Ecto neural progenitor cell (in vitro differentiated cells): ENCODE measurements around the gene CSHL1.
A peak's percentile ranks its signal among the peaks of the same experiment; 100 is the strongest.

ENCODE experiments used
- DNase-seq: peaks from one replicate; pipeline ENCODE4 v3.0.0-alpha.2; 2018; ENCODE audit warnings: low spot score

Gene CSHL1

DNA sequence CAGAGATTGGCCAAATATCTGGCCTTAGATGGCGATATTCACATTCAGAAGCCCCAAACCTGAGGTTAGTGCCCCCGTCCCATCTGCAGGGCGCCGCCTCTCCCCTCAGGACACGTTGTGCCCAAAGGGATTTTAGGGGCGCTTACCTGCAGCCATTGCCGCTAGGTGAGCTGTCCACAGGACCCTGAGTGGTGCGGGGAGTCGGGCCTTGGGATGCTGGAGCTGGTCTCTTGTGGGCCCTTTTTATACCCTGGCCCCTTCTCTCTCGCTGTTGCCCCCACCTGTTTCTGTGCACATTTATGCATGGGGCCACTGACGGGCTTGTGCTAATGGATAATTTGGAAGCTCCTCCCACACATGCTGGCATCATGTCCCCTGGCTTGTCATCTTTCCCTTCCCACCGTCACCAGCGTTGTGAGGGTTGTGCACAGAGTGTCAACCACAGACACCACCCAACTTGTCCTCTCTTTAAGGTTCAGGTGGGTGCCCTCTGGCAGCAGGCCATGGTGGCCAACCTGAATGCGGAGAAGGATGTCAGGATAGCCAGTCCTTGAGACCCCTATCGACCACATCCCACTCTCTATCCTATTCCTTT, at the start of gene CSHL1:
Gene CSHL1 (minus strand): TSS at position 218 of the 595 bp plus-strand sequence. CDS start 62 bp downstream, at position 156.
- no peak for DNase-seq

DNA sequence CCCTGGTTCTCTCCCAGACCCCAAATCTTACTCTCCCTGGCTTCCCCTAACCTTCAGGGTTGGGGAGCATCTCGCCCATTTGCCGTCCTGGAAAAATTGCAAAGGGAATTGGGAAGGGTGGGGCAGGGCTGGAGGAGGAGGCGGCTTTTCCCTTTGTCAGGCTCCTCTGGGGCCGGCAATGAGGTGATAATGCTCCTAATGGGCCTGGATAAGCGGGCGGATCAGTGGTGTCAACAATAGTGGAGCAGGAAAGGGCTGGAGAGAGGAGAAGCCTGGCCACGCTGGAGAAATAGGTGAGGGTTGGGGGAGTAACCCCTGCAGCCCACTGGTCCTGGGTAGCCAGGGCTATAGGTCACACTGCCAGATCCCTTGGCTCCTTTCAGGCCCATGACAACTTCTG, 49.4 kb upstream of the CSHL1 start:
- DNase-seq, result no peak

DNA sequence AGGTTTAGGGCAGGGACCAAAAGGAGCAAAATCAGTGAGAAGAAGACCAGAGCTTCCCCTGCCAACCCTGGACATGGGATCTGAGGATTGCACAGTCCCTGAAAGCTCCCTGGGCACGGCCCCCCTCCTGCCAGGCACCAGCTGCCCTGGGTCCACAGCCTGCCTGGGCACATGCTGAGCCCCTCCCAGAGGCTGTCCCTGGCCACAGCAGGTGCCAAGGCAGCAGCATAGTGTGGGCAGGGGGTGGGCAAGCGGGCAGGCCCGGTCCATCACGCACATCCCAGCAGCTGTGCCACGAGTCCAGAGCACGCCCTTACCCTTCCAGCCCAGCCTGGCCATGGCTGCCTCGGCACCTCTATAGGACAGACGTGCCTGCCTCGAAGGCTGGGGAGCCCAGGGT, 48.9 kb upstream of the CSHL1 start:
- DNase-seq, result no peak

DNA sequence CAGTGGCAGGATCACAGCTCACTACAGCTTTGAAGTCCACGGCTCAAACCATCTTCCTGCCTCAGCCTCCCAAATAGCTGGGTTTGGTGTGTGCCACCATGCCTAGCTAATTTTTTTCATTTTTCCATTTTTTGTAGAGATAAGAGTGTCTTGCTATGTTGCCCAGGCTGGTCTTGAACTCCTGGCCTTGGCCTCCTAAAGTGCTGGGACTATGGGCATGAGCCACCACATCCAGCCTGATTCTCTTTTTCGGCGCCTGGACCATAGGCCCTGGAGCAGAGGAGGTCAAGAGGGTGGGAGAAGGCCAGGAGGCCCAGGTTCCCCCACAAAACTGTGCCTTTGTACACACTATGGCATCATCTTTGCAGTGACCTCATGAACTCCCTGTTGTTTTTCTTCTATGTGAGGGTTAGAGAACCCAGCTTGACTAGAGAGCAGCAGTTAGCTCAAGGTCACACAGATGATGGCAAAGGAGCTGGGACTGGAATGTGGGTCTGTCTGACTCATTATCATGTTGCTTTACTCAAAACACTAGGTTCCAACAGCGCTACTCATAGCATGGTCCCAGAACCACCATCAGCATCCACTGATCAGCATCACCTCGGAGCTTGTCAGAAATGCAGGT, 45.4 kb upstream of the CSHL1 start:
- no peak for DNase-seq

DNA sequence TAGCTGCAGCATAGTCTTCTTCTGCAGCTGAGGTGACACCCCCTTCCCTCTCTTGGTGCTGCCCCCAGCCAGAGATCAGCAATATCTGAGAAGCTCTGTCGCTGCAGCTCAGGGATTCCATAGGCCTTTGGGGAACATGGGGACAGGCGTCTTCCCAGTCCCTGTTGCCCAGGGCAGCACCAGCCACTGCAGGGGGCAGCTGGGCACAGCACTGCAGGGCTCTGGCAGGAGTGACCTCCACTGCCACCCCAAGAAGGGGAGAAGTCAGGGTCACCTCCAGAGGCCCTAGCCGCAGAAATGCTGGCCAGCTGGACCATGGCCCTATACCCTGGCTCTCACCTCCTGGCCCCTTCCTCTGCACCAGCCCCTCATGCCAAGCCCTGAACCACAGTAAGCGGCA, 44.7 kb upstream of the CSHL1 start:
- no peak for DNase-seq

DNA sequence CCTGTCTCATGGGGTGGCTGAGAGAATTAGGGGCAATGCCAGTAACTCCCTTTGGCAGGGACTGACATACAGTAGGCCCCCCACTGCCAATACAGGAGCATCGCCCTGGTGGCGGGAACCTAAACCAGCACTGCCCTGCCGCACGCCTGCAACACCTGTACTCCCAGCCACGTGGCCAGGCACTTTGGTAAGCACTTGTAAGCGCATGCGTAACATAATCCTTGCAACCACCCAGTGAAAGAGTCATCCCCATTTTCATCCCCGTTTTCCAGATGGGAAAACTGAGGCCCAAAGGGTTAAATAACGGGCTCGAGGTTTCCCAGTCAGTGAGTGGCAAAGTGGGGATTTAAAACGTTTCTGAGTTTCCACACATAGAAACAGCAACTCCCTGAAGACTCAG, 44.2 kb upstream of the CSHL1 start:
- DNase-seq, result no peak

DNA sequence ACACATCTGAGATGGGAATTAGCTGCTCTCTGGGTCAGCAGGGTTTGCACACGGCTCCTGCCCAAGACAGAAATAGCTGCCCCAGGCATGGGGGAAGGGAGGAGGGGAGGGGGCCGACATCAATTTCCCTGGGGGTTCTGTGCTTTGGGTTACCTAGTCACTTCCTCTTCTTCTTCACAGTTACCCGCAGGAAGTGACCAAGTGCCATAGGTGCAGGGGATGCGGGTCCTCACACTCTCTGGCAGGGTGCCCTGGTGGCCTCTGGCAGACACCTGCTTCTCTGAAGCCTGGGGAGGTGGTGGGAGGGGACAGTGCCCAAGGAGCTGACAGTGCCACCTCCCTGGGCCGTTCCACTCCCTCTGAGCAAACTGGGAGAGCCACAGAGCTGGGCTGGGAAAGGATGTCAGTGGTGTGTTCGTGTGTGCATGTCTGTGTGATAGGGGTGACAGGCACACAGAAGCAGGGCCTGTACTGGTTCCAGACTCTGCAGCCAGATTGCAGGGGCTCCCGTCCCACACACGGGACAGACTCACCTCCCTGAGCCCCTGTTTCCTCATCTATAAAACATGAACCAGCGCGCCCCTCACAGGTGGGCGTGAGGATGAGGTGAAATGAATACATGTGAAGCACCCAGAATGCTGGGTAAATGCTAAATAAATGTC, 43.5 kb upstream of the CSHL1 start:
- DNase-seq, result no peak

DNA sequence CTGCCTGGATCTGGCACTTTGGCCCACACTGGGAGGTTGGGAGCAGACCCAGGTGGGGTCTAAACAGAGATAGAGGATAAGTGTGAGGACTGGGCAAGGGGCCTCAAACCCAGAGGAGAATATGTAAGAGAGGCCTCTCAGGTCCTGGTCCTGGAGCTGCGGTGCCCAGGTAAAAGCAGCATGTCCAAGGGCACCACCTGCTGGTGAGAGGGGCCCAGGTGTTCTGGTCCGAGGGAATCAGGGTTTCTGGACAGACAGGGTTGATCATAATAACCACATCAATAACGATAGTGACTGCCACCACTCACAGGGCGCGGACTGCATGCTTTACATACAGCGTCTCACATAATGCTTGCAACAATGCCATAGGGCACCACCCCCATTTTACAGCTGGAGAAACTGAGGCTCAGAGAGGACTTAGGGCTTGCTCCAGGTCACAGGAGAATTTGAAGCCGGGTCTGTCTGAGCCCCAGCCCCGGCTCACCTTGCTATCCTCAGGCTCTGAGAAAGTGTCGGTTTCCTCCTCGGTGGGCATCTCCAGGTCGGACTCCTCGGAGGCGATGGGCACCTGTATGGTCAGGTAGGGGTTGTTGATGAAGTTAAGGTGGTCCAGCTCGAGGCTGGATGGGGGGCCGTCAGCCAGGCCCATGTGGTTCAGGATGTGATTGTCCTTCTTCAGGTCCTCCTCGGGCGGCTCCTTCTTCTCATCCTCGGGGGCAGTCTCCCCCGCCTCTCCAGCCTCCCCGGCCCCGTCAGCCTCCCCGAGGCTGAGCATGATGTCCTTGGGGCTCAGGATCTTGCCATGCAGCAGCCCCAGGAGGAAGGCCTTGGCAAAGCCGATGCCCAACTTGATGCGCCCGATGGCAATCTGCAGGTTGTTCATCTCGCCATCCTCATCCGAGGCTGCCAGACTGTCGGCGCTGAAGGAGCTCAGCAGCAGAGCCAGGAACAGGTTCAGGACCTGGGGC, 40.2 kb upstream of the CSHL1 start:
- DNase-seq, result no peak

DNA sequence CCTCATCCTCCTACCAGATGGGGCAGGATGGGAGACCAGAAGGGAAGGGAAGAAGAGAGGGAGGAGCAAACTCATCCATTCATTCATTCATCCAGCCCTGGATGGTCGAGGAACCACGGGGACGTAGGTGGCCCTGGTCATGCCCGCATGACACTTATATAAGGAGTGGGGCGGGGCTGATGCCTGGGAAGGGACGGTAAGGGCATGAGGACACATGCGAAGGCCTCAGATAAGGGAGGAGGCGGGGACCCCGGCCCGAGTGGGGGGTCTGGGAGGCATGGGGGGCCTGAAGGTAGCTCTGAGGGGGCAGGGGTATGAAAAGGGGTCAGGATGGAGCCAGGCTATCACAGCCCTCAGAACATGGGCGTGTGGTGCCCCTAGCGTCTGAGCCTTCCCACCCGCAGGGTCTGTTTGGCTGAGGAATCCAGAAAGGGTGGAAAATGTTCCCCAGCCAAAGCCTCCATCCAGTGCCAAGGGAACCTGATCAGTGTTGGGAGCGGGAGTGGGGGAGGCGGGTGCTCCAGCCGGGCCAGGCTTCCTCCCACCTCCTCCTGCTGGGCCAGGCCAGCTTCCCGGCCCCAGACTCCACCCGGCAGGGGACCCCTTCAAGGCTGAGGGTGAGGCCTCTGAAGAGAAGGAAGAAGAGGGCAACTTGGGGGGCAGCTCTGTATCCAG, 38.7 kb upstream of the CSHL1 start:
- DNase-seq, result no peak

DNA sequence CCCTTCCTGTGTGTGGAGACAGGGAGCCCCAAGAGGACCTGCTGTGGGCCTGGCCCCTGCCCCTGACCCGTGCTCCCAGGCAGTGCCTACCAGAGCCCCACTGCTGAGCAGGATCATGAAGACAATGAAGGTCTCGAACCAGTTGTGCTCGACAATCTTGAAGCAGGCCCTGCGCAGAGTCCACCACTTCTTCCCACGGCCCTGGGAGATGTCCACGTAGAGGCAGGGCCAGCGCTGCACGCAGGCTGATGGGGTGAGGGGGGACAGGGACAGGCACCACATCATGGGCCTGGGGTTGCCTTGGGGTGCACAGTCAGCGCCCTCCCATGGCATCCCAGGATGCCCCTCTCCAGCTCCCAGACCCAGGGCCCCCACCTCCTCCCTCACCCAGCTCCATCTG, 37.5 kb upstream of the CSHL1 start:
- no peak for DNase-seq

DNA sequence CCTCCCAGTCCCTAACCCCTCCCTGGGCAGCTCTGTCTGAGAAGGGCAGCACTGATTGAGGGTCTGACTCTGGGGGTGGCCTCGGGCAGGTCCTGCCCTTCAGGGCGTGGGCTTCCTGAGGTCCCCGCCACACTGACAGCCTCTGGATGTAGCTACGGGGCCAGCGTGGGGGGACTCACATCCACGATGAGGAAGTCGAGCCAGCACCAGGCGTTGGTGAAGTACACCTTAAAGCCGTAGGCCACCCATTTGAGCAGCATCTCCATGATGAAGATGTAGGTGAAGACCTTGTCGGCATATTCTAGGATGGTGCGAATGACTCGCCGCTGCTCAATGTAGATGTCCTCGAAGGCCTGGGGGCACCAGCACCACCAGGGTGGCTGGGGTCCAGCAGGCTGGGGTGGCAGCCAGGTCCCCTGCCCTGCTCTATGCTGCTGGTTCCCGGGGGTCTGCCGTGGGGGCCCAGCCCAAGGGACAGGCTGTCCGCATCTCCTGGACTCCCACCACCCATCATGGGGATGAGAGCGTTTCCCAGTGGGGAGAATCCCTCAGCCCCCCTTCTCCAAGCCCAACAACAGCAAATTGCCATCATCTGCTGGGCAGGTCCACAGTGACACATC, 36.8 kb upstream of the CSHL1 start:
- no peak for DNase-seq

DNA sequence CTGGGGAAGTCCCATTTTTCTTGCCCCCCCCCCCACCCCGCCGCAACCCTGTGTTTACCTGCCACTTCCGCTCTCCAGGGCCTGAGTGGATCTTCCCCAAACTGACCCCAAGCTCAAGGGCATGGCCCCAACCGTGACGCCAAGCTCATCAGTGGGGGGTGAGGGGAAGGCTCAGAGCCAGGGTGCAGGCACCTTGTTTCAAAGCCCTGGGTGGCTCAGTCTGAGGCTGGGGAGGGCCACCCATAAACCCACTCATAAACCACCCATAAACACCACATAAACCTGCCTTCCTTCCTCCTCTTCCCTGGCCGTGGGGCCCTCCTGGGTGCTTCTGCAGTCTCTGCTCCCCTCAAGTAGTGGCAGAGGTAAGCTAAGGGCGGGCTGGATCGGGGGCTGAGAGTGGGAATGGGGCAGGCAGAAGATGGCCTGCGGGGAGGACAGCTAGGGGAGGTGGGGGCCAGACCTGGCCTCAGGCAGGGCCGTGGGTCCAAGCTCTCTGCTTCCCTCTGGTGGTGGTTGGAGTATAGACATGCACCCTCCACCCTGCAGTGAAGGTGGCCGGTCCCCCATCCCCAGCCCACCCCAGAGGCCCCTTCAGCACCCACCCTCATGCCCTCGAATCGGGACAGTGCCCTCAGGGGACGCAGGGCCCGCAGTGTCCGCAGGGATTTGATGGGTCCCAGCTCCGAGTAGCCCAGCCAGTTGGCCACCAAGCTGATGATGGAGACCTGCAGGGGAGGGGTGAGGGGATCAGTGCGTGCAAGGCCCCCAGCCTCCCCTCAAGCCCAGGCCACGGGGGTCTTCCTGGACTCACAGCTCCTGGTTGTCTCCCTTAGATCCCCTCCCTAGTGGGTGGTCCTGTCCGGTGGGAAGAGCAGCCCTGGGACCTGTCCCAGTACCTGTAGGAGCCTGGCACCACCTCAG, 35.6 kb upstream of the CSHL1 start:
- DNase-seq, result peak; percentile 83

DNA sequence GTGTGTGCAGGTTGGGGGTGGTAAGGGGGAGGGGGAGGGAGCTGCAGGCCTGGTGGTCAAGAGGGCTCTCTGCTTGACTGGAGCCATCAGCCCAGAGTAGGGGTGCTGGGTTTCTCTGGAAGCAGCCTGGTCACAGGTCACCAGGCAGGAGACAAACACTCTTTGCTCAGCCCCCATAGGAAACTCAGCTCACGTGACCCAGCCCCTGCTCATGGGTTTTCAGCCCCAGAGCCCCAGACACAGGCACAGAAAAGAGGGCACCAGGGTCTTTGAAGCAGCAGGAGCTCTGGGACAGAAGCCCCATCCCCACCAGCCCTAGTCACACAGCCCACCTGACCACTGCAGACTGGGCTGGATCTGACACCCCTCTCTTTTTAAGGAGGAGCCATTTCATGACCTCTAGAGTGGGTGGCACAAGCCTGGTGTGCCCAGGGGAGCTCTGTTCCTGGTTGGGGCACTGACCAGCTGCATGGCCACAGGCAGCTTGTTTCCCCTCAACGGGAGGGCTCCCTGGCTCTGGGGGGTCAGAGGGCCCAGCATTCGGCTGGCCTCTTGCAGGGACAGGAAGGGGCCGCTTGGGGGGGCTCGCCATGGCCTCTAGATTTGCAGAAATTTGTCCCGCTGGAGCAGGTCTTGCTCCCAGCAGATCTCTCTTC, 34.9 kb upstream of the CSHL1 start:
- DNase-seq, result no peak

DNA sequence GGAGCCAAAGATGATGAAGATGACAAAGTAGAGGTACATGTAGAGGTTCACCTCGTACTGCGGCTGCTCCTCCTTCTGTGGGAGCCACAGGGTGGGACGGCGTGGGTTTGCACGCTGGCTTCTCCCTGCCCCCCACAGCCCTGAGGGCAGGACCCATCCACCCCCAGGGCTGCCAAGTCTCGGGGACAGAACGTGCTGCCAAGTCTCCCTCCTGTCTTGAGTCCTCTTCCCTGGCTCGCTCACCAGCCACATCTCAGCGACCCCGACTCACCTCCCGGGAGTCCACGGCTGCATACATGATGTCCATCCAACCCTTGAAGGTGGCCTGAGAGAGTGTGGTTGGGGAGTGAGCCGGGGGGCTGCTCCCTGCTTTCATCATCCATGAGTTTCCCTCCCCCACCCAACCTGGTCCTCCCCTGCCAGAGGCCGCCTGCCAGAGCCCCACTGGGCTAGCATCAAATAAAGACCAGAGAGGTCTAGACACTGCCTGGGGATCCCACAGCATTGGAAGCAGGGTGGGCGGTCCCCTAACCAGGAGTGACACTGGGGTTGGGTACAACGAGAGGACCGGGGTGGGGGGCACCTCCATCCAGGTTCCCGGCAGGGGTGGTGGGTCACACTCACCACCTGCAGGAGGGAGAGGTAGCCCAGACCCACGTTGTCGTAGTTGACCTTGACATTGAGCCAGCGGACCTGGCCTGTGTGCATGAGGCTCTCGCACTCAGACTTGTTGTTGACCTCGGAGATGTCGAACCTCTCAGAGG, 33.9 kb upstream of the CSHL1 start:
- DNase-seq, result no peak

DNA sequence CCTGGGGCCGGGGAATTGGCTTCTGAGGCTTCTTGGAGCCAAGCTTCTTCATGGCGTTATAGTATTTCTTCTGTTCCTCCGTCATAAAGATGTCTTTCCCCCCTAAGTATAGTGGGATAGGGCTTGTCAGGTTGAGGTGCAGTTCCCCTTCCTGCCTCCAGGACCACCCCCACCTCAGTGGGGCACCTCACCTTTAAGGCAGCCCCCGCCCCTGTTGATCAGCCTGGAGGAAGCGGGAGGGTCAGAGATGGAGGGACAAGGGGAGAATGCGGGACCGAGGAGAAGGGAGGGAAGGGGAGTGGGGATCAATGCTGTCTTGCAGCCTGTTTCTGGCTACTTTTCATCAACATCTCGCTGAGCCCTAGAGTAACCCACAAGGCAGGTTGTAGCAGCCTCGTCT, 32.7 kb upstream of the CSHL1 start:
- no peak for DNase-seq

DNA sequence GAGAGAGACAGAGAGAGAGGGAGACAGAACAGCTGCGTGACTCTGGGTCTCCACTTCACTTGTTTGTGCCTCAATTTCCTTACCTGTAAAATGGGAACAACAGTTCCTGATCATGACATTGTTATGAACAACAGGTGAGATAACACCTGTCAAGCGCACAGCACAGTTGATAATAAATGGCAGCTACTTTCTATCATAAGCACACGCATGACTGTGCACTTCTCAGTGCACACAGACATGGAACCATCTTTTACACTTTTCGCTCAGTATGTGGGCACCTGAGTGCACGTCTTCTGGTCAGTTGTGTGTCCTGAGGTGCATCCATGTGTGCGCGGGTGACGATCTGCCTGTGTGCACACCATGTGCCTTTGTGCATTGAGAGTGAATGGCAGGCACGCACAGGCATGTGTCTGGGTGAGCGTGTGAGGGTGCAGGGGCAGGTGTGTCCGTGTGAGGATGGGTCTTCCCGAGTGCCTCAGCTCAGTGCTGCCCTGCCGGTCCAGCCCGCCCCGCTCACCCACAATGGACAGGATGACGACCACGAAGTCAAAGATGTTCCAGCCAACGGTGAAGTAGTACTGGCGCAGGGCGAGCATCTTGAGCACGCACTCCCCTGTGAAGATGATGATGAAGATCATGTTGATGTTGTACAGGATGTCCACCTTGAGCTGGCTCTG, 31.4 kb upstream of the CSHL1 start:
- no peak for DNase-seq

DNA sequence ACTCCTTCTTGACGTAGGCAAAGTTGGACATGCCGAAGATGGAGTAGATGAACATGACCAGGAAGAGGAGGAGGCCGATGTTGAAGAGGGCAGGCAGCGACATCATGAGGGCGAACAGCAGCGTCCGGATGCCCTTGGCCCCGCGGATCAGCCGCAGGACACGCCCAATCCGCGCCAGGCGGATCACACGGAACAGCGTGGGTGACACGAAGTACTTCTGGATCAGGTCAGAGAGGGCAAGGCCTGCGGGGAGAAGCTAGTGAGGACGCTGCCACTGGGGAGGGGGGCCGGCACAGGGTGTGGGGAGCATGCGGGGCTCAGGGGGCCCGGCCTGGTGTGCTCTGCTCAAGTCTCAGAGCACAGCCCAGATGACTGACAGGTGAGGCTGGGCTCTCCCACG, 30.7 kb upstream of the CSHL1 start:
- no peak for DNase-seq

DNA sequence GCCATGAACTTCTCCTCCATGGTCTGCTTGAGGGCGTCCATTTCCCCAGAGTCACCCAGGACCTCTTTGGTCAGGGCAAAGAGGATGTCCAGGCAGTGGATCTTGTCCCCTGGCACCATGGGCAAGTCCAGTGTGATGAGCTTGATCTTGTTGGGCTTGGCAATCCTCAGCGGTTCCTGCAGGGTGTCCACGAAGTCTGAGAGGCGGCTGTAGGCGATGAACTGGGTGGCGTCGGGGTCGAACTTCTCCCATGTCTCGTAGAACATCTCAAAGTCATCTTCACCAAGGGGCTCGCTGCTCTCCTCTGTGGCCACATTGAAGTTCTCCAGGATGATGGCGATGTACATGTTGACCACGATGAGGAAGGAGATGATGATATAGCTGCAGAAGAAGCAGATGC, 30.1 kb upstream of the CSHL1 start:
- DNase-seq, result no peak

DNA sequence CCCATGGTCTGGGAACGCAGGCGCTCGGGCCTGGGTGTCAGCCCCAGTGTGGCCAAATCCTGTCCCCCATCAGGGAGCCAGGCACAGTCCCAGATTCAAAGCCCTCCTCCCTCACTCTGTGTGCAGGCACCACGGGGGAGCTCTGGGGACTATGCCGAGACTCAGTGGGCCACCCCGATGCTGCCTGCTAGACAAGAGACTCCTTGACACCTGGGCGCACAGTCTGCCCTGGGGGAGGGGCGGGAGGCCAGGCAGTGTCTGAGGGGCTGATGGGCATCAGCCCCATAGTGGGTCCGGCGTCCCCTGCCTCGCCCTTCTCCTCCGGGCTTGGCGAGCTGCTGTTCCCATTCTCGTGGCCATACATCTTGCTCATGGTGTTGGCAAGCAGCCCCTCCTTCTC, 29.5 kb upstream of the CSHL1 start:
- DNase-seq, result no peak
